Type B pancreatic cell (in vitro differentiated cells): ENCODE measurements around the gene STAC3. TPM values are rescaled to one million over a fixed set of nuclear protein-coding genes. Genes with fewer than 3 reads are reported as not detected.

Experiments
- DNase-seq: peaks from one replicate; pipeline ENCODE4 v3.0.0; 2021; ENCODE audit warnings: mixed read lengths; ENCODE audit not compliant: unreplicated experiment; ENCODE audit errors: extremely low spot score
- H3K27ac Mint-ChIP-seq: 2 replicates; pipeline ENCODE4 v1.8.0; 2021; ENCODE audit warnings: mild to moderate bottlenecking, mixed read lengths
- H3K27me3 Mint-ChIP-seq: 2 replicates; pipeline ENCODE4 v1.8.0; 2021; ENCODE audit warnings: mixed read lengths
- H3K36me3 Mint-ChIP-seq: 2 replicates; pipeline ENCODE4 v1.8.0; 2021; ENCODE audit warnings: mixed read lengths
- H3K4me1 Mint-ChIP-seq: one replicate; pipeline ENCODE4 v1.8.0; 2021; ENCODE audit warnings: mixed read lengths; ENCODE audit not compliant: unreplicated experiment
- H3K4me3 Mint-ChIP-seq: 2 replicates; pipeline ENCODE4 v1.8.0; 2021; ENCODE audit warnings: mild to moderate bottlenecking, mixed read lengths
- H3K9me3 Mint-ChIP-seq: 2 replicates; pipeline ENCODE4 v1.8.0; 2021; ENCODE audit warnings: mixed read lengths
- CTCF ChIP-seq: fragments of 200-600 bp; sonication (generic); conservative IDR thresholded peaks from 2 replicates; pipeline ENCODE4 v1.5.0; 2021; ENCODE audit warnings: antibody characterized with exemption, mild to moderate bottlenecking
- total RNA-seq: library from RNA; stranded (reverse); gene quantifications from 2 replicates; pipeline ENCODE4 v1.2.1, GENCODE V29; 2021; ENCODE audit warnings: low replicate concordance

The STAC3 gene
- total RNA-seq, 1 donor from 2014 or later, result 4.8 TPM

GRCh38 chr12:57229634-57230380 lies 21.2 kb downstream of the STAC3 start, which contains the start of gene SHMT2:
Gene SHMT2 (plus strand): TSS chr12:57229711. CDS start chr12:57229779, 68 bp downstream.
- Mint-ChIP-seq H3K27ac (peak within 1 kb of the TSS; percentile 91), H3K27me3 (peaks cover 23% of the 10 kb centered on the region), H3K4me3 (peak within 1 kb of the TSS; percentile 98), H3K4me1 (peaks cover 50% of the 10 kb centered on the region), H3K9me3 (no peaks in the 10 kb centered on the region), H3K36me3 (peaks cover 9% of the 10 kb centered on the region)
- DNase-seq, result peak; percentile 95
- TF ChIP-seq CTCF, result no peak

DNA sequence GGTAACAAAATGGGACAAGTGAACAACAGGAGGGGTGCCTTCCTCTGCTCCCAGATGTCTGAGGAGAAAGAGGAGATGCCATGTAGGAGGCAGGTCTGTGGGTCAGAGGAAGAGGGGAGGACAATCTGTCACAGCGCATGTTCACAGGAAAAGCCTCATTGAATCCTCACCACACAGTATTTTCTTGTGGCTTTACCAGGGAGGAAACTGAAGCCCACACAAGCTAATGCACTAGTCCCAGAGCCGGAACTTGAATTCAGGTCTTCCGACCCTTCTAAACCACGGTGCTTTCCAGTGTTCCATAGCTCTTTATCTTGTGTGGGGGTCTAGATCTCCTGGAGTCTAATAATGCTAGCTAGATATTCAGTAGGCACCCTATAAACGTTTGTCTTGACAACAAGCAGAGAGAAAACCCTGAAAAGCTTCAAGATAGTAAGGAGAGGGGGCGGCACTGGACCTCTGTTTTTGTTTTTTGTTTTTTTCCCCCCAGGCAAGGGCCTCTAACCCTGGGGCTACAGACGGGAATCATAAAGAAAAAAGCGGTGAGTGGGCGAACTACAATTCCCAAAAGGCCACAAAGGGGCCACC lies 21.8 kb downstream of the STAC3 start:
- TF ChIP-seq CTCF, result peak; percentile 51
- peak overlapping the region; percentile 91 for H3K27ac Mint-ChIP-seq
- peaks cover 4% of the 10 kb centered on the region for H3K36me3 Mint-ChIP-seq
- peaks cover 44% of the 10 kb centered on the region for H3K4me1 Mint-ChIP-seq
- peak overlapping the region; percentile 98 for H3K4me3 Mint-ChIP-seq
- no peaks in the 10 kb centered on the region for H3K9me3 Mint-ChIP-seq
- H3K27me3 Mint-ChIP-seq, result peaks cover 28% of the 10 kb centered on the region
- DNase-seq, result no peak

- H3K27ac Mint-ChIP-seq, result peak overlapping the region; percentile 91
- H3K4me1 Mint-ChIP-seq, result peaks cover 55% of the 10 kb centered on the region
- no peak for TF ChIP-seq CTCF
- no peaks in the 10 kb centered on the region for H3K9me3 Mint-ChIP-seq
- H3K36me3 Mint-ChIP-seq, result no peaks in the 10 kb centered on the region
- H3K4me3 Mint-ChIP-seq, result peak overlapping the region; percentile 82
- H3K27me3 Mint-ChIP-seq, result peaks cover 43% of the 10 kb centered on the region
- DNase-seq, result no peak
Observed at GRCh38 chr12:57227315-57228115, 23.5 kb downstream of the STAC3 start.

GRCh38 chr12:57226588-57227314 lies 24.2 kb downstream of the STAC3 start:
- H3K36me3 Mint-ChIP-seq, result no peaks in the 10 kb centered on the region
- peak overlapping the region; percentile 91 for H3K27ac Mint-ChIP-seq
- peaks cover 51% of the 10 kb centered on the region for H3K27me3 Mint-ChIP-seq
- no peak for TF ChIP-seq CTCF
- H3K4me1 Mint-ChIP-seq, result peaks cover 55% of the 10 kb centered on the region
- peak overlapping the region; percentile 82 for H3K4me3 Mint-ChIP-seq
- DNase-seq, result no peak
- H3K9me3 Mint-ChIP-seq, result no peaks in the 10 kb centered on the region

GRCh38 chr12:57225680-57226210 lies 25.2 kb downstream of the STAC3 start:
- DNase-seq, result no peak
- Mint-ChIP-seq H3K4me1 (peaks cover 58% of the 10 kb centered on the region), H3K27ac (no peak overlapping the region), H3K9me3 (no peaks in the 10 kb centered on the region), H3K4me3 (no peak overlapping the region), H3K27me3 (peaks cover 59% of the 10 kb centered on the region), H3K36me3 (no peaks in the 10 kb centered on the region)
- TF ChIP-seq CTCF, result no peak
